DMS114 treated with DMSO at 0.1 percent for 48 hours (cell line): ENCODE measurements around the gene LGR4.

Experiments used
- DNase-seq: peaks from one replicate; lab custom pipeline; 2025; ENCODE audit not compliant: unreplicated experiment; lab: John Stamatoyannopoulos, UW

Gene LGR4

DNA sequence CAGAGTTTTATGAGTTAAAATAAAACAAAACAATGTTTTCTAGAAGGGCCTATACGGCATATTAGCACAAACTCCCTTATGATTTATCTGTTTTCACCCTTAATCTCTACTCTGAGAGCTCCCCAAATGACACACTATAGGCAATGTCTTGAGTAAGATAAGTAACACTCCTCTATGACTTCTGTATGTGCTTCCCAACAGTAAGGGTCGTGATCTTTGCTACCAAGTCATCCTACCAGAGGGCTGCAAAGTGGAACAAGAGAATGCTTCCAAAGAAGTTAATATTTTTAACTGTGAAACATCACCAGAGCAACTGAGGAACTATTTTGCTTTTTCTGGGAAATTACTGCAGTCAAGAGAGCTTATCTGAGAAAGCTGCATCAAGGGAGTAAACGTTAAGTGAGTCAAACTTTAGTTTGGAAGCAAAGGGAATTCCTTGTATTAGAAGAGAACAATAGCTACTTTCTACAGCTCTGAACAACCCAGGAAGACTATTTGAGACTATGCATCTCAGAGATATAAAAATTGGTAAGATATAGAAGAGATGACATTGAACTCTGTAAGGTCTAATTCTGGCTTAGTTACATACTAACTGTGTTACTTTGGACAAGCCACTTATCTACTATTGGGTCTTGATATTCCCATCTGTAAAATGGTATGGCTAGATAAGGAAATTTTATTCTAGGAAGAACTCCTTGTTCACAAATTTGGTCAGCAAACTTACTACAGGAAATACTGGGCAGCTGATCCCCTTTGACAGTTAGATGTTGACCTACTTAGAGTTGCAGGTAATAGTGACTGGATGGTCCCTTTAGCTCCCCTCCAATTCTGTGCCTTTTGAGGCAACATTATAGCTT is 65.9 kb downstream of the LGR4 start:
- no peak for DNase-seq

DNA sequence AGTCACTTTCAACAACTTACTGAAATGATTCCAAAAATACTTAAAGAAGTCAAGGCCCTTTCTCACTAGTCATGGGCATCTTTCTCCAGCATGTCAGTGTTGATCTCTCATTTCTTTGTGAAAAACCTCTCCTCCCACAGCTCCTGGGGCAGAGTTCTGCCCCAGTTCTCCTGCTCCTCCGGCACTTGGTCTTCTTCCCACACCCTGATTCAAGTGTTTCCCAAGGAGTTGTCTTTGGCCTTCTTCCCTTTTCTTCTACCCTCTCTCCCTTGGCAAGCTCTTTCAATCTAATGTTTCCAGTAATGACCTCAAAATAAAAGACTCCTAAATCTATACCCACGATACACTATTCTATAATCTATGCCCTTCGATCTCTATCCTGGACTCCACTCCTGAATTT is 67.5 kb downstream of the LGR4 start:
- DNase-seq: no peak

DNA sequence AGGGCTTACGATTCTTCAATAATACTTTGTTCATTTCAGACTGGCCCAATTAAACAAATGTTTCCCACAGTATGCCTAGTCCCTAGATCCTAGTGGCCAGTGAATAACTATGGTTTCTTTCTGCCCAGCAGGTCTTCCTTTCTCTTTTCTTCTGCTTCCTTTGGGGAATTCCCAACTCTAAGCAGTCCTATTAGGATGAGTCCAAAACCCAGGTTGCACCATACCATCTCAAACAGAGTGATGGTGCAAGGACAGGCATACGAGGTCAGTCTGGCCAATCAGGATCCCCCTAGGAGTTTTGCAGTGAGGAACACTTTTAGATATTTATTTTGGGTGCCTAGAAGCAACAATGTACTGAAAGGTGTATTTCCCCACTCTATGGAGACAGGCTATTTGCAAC is 68.2 kb downstream of the LGR4 start:
- DNase-seq: no peak

DNA sequence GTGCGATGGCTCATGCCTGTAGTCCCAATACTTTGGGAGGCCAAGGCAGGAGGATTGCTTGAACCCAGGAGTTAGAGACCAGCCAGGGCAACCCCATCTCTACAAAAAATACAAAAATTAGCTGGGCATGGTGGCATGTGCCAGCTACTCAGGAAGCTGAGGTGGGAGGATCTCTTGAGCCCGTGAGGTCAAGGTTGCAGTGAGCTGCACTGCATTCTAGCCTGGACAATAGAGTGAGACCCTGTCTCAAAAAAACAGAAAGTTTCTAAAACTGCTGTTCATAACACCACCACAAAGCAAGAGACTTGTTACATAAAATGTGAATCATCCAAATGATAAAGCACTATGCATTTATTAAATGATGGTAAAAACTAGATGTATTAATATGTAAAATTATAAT is 69.4 kb downstream of the LGR4 start:
- no peak for DNase-seq

DNA sequence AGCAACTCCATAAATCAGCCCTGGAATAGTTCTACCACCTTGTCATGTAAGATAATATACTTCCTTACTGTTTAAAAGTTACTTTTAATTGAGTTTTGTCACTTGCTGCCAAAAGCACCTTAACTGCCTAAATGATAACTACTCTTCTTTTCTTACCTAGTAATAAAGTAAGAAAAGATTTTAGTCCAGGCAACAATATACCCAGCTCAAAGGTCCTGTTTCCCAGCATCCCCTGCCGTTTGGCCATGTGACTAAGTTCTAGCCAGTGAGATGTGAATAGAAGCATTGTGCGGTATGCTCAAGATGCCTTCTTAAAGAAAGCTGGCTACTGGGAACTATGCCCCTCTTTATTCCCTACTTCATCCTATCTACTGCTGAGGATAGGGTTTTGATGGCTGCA is 70.1 kb downstream of the LGR4 start:
- no peak for DNase-seq

DNA sequence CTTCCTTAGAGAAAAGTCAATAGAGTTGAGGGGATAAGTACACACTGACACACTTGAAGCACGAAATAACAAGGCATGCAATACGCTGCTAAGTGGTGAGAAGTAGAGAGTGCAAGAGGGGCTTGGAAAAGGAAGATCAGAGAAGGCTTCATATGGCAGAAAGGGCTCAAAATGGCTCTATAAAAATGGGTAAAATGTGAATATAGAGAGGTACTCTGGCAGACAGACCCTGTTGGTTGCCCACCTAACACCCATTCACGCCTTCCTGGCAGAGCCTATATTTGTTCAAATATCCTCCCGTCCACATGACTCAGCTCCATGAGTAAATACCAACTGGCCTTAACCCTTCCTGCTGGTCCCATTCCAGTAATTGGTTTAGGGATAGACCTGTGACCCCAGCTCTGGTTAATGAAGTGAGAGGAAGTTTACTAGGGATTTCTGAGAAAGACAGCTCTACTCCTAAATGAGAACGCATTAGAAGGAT is 70.7 kb downstream of the LGR4 start:
- no peak for DNase-seq

DNA sequence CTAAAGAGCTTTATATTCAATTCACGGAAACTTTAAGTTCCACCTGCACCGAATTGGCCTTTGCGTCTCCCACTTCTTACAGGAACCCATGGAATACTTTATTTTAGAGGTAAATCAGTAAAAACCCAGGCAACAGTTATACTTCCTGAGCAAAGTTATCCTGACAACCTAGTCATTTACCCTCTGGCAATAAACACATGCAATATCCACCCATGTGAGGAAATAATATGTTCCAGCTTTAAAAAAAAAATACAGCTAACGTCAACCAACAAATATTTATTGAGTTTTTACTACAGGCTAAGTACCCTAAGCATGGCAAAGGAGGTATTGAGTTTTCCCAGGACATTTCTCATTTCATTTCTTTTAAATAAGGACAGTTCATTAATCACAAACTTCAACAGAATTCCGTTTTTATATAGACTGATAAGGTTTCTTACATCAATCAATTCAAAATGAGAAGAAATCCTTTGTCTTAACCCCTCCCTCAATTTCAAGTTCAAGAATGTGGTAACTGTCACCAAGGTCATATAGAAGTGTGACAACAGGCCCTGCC is 71.2 kb downstream of the LGR4 start:
- no peak for DNase-seq

DNA sequence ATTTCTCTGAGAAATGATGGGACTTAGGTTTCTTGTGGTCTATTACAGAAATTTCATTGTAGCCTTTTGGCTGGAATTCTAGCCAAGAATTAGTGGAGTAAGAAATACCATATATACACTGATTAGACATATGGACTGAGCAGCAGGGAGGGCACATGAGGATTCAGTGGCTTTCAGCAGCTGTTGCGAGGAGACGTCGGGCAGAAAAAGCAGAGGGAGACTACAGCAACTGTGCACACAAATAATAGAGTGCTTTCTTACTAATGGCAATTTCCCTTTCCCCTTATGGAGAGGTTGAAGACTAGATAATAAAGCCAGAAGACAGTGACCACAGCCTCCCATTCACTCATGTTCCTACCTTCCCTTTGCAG is 74.2 kb downstream of the LGR4 start:
- DNase-seq: no peak

DNA sequence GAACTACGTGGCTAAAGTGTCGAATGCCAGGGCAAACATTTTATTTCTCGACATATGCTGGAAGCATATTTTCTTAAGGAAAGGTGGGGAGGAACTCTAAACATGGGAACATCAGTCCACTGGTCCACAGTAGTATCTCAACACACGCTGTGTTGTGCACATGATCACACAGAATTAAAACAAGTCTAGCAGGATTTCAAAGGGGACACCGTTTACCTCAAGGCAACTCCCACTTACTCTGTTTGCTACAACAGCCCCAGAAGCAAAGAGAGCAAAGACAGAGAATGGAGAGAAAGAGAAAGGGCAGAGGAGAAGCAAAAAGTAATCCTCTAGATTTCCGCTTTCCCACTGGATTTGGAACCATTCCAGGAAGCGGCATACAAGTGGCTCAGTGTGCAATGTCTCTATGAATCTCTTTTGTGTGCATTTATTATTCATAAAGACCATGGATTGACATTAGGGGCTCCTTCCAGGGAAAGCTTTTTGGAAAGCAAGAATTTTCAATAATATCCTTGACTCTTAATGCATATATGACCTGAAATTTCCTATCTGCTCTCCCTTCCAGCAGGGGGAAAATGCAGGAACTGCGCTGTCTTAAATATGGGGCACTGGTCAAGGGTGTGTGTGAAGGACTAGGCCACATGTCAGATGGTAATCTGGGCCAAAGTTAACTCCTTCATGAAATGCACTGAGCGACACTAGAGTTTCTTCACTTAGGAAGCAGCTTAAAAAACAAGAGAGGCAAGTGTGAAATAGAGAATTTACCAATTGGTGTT is 74.8 kb downstream of the LGR4 start:
- no peak for DNase-seq

DNA sequence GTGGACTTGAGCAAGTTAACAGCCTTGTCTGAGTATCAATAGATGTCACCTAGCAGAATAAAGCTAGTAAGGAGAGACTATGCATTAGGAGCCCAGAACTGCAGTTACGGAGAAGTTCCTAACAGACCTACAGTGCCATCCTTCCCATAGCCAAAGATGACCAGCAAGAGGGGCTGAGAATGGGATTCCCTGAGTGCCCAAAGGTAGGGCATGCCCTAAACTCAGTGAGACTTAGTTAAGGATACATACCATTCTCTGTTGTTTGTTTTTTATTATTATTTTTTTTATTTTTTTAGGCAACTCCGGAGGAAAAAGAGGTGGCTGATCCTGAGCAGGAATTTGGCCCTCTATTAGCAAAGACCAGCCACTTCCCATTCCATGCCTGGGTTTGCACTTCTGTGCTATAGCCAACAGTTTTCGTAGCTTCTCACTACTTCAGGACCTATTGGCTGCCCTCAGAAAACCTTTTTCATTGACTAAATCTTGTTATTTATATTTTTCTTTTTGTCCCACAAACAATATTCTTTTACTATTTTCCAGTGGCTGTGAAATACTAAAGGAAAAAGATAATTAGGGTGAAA is 76.2 kb downstream of the LGR4 start:
- DNase-seq: no peak

DNA sequence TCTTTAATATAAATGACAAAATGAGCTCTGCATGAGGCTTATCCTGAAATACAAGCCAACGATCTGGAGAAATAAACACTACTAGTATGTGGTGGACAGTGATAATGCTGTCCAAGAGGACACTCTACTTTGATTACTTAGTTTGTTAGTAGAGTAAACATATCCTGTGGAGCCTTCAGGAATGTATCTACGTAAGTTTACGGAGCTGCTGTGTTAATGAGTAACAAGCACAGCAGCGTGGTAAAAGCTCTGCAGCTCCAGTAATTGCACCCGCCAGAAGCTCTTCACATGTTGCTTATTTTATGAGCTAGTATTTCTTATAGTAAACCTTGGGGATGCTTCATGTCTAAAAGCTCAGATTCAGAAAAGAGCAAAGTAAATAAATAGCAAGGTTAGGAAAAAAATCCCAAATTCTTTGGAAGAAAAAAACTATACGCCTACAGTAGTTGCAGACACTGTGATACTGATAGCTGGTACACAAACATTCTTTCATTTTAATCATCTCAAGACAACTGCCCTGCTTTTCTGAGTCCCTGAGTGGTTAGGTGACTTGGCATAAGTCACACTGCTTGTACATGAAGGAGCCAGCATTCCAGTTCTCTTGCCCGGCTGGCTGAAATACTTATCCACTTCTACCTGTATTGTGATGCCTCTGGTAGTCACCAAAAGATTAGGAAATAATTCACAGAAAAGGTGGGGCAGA is 76.9 kb downstream of the LGR4 start:
- DNase-seq: no peak

DNA sequence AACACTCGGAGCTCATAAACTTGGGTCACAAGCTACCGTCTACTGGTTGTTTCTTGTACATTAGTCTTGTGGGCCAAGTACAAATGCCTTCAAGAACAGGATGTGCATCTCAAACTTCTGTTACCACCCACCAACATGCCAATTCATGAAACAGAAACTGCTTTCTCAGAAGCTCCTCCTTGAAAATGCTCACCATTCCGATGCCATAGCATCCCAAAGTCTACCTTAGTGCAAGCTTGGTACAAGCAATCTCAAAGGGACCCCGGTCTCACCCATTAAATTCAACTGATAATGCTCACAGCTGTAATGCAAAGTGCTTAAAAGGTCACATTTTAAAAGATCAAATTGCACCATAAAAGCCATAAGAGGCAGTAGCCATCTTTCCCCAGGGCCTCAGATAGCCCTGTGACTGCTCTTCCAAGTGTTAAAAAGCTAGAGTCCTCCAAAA is 77.8 kb downstream of the LGR4 start:
- DNase-seq: no peak

DNA sequence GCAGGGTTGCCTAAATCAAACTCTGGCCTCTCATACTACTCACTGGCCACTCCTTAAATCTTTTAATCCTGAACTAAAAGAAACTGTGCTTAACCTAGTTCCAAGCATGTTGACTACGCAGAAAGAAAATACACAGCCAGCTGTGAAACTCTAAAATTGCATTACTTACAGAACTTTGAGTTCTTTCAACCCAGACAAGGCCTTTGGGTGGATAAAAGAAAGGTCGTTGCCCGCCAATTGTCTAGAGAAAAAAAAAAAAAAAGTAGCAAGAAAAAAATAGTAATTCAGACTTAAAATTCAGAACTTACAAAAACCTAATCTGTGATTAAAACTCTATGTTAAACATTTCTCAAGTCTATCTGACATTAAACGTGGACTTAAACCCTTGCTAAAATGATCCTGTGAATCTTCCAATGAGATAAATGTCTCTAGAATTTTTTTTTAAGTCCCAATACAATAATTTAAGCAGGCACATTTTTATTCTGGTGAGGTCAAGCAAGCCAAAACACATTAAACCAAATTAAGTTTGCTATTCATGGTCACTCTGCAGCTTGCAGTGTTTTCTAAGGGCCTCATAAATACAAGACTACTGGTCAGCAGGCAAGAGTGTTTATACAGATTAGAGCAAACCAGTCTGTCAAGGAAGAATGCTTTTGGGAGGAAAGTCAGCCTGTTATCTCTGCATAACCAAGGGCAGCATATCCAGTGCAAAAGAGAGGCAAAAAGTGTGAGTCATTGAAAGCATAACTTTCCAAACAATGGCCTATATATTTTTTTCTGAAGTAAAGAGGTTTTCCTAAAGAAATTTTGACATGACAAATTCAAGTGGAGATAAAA is 80.1 kb downstream of the LGR4 start:
- DNase-seq: no peak

DNA sequence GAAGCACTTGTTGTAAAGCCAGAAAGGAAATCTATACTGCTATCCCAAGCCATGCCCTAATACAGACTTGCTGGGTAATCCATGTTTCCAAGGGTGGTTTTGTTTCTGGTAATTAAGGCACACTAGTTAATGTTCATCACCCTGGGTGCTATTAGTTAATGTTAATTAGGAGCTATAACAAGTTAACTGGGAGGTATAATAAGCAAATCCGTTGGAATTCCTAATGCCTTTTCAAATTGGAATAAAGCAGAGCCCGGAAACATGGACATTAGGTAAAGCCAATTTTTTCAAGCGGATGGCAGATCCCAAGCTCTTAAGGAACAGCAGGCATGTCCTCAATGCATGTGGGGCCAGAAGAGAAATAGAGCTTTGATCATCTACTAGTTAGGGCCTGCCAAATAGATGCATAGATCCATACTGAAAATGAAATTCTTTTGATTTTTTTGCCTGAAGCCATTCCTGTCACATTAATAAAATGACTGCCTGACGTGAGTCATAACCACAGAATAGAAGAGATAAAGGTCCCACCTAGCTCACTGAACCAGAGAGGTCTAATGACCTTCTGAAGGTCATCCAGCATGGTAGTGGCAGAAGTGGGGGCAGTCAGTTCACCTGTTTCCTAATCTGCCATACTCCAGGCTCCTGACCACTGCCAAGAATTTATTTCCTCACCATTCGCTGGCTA is 81.1 kb downstream of the LGR4 start:
- DNase-seq: no peak

DNA sequence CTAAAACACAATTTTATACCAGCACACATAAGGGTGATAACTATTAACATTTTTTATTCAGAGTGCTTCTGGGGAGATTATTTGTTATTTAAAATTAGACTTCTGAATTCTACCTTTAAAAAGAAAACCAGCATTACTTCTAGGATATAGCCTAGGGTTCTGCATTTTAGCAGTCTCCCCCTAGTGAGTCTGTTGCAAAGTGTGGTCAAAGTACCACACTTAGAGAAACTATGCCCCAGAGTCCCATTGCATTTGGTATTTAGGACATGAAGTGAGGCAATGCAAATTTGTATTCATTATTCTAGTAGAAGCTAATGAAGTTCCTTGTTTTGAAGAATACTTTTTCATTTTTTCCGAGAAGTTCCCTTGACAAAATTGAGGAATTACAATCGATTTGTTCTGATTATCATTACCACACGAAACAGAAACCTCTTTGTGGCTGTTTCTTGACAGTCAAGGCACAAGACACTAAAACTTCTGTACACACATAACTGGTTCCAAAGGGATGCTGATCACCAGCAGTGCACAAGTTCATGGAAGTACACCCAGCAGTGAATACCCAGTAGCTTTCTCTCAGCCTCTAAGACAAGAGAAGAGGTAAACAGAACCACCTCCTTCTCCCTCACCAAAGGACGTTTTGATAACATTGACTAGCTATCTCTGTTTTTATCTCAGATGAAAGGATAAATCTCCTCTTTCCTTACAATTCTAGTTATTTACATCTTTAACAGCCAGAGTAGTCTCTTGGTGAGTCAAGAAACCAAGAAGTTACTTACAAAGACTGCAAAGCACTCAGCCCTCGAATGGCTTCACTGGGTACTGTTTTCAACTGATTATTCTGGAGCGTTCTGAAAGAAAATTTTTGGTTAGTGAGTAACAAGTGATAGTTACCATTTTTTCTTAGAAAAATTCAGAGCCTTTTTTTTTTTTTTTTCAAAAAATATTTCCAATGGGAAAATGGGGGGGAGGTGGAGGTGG is 82.0 kb downstream of the LGR4 start:
- DNase-seq: no peak

DNA sequence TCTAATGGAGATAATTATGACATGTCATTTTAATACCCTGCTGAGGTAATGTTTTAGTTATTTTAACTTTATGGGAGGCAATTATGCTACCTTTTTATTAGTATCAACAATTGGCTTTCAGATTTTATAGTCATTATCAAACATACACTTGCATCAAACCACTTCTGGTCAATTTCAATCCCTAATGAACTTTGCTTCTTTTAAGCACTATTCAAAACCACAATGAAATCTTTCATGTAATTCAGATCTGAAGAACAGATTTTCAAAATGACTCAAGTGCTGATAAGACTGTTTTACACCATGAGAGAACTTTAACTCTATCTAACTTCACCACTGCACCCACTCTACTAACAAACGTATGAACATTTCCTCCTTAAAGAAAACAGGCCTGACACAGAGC is 83.7 kb downstream of the LGR4 start:
- no peak for DNase-seq

DNA sequence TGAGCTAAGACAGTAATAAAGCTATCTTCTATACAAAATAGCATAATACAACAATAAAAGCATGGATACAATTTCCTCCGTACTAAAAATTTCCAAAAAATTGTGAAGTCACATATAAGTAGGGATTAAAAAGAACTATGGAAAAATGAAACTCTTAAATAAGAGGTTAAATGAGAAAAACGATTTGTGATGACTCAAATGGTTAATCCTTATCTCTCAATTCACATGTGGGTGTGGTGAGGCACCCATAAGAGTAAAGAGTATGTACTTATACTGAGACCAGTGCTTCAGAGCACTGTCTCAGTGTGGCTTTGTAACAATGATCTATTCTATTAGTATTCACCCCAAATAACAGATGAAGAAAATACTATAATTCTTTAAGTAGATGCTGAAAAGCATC is 84.6 kb downstream of the LGR4 start:
- DNase-seq: no peak

DNA sequence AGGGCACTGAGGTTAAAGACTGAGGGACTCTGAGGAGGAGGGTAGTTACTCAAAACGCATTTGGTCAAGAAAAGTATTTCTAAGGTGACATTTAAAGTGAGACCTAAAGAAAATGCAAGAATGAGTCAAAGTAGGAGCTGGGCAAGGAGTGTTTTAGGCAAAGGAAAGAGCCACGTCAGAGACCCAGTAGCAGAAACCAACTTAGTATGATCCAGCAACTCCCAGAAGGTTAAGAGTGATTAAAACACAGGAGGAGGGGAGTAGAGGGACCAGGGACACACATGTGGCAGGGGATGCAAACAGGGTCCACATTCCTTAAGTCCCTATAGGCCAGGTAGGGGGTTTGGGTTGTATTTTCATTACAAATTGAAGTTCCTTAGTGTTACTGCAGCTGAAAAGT is 85.2 kb downstream of the LGR4 start:
- no peak for DNase-seq
